DMS 273 treated with DMSO at 0.1 percent for 48 hours (cell line): Measurements from ENCODE around the gene TNFRSF8.

Source experiments
- DNase-seq: peaks from one replicate; lab custom pipeline; 2025; lab: John Stamatoyannopoulos, UW

TNFRSF8 gene

DNA sequence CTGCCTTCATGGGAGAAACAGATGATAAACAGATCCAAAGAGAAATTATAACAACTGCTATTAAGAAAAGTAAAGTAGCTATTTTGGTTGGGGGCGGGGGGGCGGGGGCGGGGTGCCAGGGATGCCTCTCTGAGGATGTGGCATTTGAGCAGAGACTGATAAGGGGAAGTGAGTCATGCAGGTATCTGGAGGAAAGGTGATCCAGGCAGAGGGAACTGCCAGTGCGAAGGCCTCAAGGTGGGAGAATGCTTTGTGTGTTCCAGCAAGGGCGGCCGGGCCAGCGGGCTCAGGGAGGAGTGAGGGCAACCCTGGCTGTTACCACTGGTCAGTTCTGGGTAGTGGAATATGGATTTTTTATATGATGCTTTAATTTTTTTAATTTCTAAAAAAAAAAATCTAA is 96.7 kb downstream of the TNFRSF8 start:
- DNase-seq = no peak

DNA sequence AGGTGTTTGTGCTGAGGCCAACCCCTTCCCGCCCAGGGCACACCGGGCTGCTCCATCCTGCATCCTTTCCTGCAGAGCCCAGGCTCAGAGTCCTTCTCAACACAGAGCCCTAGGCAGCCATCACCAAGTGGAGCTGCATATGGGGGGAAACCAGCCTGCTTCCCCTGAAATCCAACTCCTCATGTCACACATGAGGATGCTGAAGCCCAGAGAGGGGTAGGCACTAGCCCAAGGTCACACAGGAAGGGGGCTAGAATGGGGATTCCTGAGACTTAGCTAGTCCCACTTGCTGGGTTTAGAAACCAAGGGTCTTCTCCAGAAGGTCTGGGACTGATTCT is 98.2 kb downstream of the TNFRSF8 start:
- no peak for DNase-seq

DNA sequence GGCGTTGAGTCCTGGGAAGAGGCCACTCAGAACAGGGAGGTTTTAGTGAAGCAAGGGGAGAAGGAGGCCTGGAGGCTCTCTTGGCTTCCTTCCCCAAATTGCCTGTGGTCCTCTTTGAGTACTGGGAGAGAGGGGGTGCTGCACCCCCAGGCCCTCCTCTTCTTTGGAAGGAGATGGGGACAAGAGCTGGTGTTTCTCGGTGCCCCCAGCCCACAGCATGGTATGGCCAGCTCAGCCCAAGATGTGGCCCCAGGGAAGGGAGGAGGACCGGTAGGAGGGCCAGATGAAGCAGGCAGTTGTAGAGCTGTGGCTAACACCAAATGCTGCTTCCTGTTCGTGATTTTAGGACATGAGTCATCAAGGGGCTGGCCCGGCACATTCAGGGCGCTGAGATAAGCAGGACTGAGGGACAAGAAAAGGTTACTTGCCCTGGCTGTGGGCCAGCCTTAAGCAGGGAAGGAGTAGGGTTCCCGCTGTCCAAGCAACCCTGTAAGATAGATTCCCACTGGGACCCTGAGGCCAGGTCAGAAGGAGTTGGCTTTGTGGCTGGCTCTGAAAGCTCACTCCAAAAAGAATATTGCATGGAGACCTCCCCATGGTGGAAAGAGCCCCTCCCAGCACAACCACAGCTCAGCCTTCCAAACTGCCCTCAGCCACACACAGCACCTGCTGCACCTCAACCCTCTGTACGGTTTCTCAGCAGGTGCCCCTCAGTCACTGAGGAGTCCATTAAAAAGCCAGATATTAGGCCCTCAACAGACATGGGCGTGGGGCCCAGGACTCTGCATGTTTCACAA is 98.8 kb downstream of the TNFRSF8 start:
- DNase-seq = no peak

DNA sequence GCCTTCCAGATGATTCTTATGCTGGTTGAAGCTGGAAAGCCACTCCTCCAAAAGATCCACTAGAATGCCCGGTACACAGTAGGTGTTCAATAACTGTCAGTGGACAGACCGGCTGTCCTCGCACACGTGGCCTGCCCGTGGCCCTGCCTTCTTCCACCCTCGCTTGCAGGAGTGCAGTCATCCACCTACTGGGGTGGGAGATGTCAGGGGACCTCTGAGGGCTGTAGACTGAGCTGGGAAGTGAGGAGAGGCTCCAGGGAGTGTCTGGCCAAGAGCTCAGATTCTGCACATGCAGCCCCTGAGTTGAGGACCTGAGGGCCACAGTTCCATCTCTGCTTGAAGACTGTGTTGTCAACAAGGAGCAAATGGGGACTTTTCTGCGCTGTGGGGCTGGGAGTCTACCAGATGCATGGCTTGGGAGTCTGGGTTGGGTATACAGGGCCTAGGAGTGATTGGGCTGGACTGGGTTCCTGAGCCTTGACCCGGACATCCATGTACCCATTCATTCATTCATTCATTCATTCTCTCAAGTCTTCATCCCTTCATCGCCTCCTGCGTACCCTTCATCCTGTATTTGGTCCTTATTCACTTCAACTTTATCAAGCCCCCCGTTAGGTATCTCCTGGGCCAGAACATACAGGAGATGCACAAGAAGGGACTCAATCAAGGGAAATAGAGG is 99.5 kb downstream of the TNFRSF8 start:
- DNase-seq = no peak

DNA sequence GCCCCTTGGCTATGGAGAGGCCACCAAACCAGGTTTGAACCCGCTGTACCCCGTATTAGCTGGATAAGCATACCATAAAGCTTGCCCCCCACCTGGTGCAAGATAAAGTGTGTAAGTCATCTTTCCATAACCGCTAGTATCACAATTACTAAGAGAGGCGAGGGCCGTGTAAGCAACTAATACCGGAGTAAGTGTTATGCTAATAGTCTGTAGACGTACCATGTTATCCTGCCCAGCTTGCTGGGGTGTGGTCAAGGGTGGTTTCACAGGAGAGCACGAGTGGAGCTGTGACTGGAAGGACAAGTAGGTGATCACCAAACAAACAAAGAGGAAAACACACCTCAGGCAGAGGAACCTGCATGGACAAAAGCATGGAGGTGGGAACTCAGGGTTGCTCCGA is 100.1 kb downstream of the TNFRSF8 start:
- no peak for DNase-seq

DNA sequence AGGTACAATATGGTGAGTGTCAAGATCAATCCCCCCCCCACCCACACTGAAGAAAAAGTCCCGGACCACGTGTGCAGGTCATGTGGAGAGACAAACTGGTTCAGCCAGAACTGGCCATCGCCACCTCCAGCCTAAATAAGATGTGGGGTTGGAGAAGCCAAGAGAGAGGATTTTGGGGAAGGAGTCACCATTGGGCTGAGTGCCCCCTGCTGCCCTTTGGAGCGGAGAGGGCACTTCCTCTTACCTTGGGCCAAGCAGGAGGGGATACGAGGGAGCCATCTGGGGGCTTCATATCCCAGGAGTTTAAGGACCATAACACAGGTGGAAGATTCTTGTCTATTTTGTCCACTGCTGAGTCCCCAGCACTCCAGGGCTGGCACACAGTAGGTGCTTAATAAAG is 101.1 kb downstream of the TNFRSF8 start:
- no peak for DNase-seq

DNA sequence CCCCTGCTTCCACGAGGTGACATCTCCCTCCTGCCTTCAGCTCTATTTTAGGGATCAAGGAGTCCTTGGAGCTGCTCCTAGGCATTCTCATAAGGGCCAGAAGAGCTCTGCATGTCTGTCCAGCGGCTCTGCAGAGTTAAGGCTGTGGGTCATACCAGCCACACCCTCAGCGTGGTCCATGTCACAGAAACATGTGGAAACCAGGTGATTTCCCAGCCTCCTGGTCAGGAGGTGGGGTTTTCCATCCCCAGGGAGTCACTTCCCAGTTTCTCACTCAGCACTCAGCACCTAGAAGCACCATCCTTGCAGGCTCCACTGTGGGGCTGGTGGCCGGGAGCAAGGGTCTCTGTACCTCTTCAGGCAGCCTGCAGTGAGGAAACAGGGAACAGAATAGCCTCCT is 102.2 kb downstream of the TNFRSF8 start:
- DNase-seq = no peak

DNA sequence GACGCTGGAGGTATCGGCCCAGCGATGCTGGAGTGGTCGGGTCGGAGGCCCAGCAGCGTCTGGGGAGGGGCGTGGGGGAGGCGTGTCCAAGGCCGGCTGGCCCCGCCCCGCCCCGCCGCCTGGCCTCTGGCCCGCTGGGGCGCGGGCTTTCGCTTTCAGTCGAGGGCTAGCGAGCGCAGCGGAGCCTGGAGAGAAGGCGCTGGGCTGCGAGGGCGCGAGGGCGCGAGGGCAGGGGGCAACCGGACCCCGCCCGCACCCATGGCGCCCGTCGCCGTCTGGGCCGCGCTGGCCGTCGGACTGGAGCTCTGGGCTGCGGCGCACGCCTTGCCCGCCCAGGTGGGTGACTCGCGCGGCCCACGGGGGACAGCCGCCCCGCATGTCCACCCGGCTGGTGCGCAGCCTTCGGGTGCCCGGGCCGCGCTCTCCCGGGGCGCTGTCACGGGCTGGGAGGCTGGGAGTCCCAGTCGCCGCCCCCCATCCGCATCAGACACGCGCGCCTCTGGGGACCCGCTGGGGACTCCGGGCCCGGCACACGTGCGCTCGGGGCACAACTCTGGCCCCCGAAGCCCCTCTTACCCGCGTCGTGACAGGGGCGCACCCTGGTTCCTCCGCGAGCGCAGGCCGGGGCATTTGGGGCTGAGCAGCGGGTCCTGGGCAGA is 103.9 kb downstream of the TNFRSF8 start, which contains the start of gene TNFRSF1B:
TNFRSF1B (plus strand) TSS at position 158 of the 659 bp plus-strand sequence; CDS start at position 259, 101 bp downstream.
- DNase-seq = no peak

DNA sequence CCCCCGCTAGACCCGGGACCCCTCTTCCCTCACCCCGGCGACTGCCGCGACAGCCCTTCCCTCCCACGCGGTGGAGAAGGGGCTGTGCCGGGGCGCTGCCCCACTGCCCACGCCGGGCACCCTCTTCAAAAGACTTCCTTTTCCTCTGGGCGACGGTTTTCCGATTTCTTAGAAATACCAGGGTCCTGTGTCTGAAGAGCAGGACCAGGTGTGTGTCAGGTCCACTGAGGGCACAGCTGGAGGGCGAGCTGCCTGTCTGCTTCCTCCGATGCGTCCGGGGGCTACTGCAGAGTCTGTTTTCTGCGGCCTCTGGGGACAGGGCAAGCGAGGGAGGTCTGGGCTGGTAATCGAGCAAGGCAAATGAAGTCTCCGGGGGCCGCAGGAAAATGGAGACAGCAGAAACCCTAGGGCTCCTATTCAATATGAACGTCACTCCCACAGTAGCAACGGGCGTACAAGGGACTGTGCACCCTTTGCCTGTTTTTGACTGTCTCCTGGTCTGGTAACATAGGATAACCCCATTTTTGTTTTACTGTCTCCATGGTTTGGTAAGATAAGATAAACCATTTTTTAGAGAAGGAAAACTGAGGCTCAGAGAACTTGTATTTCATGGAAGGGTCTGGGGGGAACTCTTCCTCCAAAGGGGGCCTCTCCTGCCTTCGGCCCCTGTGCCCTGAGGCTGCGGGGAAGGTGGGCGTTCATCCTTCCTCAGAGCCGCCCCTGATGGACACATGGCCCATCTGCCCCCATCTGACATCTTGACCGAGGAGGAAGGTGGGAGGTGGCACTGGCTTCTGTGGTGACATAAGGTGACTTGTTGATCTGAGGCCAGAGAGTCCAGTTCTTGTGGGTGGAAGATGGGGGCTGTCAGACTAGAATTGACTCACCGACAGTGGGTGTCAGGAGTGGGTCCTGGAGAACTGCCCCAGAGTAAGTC is 104.7 kb downstream of the TNFRSF8 start:
- DNase-seq = no peak

DNA sequence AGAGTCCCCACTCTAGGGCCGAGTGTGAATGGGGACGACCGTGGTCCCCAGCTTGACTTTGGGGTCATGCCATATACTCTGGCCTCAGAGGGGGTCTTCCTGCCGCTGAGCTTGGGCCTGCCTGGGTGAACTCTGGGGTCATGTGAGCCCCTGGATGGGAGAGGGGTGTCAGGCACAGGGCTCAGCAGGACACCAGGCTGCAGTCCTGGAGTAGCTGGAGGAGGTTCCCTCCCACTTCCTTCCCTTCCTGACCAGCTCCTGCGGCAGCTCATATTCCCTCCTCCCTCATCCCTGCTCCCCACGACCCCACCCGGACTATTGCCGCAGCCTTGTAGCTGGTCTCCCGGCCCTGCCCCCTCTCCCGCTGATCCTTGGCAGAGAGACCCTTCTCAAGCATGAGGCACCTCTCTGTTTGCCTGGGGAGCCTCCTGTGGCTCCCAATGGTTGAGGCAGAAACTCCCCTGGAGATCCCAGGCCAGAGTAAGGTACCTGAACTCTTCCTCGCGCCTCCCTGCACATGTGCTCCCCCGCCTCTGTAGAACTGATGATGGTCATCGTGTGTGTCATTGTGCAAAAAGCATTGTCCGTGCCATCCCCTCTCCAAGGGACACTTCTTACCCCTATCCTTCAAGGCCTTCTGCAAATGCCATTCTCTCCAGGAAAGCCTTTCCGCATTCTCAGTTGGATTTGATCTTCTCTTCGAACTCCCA is 105.5 kb downstream of the TNFRSF8 start:
- no peak for DNase-seq

DNA sequence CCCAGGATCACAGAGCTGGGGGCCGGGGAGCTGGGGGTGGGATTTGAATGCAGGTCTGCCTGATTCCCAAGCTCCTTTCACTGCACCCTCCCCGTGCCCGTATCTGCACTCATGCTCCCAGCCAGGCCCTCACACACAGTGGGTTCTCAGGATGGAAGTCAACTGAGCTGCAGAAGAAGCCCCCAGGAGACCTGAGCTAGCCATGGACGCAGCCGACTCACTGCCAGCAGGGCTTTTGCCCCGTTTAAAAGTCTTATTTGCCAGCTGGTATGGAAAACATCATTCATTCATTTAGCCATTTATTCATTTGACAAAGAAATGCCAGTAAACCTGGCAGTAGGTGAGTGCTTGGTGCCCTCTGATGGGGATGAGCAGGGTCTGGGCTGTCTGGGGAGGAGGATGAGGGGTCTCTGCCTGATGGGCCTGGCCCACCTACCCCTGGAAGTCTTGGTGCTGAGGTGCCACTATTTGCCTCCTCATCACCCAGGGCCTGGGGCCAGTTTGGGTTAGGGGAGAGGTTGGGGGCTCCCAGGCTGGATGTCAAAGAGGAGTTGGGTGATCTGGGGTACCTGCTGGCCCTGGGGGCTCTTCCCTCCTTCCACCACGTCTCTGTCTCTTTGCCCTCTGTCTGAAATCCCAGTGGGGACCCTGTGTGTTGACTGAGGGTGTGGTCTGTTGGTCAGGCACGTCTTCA is 106.5 kb downstream of the TNFRSF8 start:
- no peak for DNase-seq

DNA sequence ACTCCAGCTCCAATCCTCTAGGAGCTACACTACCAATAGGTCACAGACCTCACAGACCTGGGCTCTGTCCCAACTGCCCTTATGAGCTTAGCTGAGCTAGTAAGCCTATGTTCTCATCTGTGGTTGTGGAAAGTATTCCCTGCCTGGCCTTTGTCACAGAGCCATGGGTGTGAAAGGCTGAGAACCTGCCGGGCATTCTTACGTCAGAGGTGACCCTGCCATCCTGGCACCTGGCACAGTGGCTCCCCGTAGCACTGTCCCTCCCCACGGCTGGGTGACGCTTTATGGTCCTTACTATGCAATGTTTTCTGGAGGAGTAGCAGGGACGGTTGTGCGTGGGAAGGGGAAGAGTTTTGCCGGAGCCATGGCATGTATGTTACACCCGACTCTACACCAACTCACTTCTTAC is 107.2 kb downstream of the TNFRSF8 start:
- no peak for DNase-seq

DNA sequence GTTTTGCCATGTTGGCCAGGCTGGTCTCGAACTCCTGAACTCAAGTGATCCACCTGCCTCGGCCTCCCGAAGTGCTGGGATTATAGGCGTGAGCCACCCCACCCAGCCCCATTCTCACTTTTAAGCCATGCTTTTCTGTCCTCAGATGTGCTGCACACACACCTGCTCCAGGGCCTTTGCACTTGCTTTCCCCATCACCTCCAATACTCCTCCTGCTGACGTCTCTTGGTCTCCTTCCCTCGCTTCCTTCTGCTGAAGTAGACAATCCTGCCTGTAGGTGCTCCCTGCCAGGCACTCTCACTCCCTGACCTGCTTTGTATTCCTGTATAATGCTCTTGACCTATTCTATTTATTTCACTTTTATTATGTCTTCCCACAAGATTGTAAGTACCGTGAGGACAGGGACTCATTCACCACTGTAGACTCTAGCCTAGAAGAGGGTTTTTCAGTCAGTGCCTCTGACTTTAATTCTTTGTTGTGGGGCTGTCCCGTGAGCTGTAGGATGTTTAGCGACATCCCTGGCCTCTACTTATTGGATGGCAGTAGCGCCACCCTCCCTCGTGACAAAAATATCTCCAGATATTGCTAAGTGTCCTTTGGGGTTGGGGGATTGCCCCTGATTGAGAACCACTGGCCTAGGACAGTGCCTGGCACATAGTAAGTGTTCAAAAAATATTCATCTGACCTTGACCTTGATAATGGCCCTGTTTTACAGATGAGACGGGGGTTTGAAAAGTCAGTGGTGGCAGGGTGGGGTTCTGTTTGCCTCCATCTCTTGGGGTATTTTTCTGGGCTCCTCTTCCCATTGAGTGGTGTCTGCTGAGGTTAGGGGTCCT is 108.3 kb downstream of the TNFRSF8 start:
- no peak for DNase-seq

DNA sequence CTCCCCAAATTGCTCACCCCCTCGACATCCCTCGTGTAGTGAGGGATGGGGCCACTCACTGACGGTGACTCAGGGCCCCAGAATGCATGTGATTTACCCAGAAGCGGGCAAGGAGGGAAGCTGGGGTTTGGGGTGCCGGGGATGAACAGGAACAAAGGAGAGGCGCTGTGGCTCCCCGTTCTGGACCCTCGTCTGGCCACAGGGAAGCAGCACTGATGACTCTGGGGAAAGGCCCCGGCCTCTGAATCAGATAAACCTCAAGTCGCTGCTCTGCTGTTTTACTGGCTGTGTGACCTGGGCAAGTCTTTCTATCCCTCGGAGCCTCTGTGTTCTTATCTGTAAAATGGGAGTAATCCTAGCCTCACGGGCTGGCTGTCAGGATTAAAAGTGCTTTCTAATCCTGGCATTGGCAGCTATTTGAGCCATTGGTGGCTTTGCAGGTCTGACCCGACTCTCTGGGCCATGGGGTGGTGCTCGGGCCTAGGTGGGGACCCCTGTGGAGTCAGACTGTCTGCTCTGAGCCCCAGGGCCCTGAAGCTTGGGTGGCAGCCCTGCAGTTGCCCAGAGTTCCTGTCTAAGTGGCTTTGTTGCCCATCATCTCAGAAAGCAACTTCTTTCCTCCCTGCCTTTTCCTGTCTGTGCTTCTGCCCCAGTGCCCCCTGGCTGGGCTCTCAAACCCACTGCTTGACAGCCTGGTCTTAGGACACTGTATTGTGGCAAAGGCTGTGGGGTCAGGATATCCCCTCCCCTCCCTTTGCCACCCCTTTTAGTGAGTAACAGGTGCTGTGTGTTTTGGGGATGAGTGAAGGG is 109.1 kb downstream of the TNFRSF8 start:
- DNase-seq = no peak

DNA sequence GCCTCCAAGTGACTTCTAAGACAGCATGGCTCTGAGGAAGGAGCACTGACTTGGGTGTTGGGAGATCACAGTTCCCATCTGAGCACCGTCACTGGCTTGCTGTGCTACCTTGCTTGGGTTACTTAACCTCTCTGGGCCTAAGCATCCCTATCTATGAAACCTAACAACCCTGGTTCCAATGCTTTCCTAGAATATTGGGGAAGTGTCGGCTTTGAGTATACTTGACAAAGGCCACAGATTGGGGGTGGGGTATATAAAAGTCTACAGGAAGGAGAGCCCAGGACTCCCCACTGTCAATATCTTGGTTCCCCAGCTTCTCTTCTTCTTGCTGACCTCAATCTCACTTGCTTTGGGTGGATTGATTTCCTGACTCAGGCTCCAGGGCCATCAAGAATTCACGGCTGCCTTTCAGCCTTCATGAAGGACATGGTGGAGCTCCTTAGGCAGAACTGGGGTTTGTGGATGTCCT is 110.0 kb downstream of the TNFRSF8 start:
- no peak for DNase-seq

DNA sequence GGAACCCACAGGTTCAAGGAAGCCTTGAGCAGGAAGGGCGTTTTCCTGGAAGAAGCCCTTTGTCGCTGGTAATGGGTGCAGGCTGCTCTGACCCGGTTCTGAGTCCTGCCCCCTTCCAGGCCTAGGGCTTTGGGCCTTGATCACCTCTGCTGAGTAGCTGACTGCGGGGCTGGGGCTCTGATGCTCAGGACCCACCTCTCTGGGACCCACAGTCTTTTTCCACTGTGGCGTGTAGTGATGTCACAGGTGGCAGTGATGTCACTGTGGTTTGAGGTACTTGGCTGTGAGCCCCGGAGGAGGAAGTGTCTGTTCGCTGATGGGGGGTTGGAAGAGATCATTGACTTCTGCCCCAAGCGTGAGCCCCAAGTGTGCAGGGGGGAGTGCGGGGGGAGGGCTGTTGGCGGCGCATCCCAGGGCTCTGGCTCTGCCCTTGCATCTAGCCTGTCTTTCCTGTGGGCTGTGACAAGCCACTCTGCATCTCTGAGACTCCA is 110.6 kb downstream of the TNFRSF8 start:
- no peak for DNase-seq

DNA sequence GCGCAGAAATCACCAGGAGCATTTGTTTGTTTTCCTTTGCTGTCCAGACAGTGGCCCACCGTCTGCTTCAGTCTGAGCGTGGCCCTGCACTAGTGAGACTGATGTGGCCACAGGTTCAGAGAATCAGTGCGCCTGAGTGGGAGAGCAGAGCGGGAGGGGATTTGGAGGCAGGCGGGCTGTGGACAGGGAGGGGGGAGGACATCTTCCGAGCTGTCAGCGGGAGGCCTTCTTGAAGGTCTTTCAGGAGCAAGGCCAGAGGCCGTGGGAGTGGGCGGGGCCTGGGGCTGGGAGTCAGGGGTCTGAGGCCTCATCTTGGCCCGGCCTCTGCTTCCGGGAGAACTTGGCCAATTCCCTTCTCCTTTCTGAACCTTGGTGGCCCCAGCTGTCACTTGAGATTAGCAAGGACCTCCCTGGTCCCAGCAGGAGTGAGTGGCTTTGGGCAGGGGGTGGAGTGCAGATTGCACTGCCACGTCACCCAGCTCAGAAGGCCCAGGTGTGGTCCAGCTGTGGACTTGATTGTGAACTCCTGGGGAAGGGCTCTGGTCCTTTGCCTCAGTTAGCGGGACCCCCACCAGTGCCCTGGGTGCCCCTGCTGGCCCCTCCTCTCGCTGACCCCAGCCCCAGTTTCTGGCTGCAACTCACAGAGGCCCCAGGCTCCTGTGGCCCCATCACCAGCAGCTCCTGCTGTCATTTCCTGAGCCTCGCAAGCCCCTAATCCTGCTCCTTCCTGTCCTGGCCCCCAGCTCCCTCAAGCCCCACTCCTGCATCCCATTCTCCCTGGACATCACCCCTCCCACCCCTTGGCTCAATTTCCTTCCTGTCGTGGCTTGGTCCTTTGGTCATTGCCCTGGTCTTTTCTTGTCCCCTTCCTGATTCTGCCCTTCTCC is 112.1 kb downstream of the TNFRSF8 start:
- DNase-seq = no peak
